SIG-M5 (cell line): ENCODE results near the gene IGSF3.
"Not testable (repeated sequence)": the region's sequence is repeated elsewhere in the genome, so short reads cannot be mapped to it uniquely, and the experiment has no call there.

Source experiments
- DNase-seq: peaks from one replicate; lab custom pipeline; 2025; lab: John Stamatoyannopoulos, UW

IGSF3 gene

DNA sequence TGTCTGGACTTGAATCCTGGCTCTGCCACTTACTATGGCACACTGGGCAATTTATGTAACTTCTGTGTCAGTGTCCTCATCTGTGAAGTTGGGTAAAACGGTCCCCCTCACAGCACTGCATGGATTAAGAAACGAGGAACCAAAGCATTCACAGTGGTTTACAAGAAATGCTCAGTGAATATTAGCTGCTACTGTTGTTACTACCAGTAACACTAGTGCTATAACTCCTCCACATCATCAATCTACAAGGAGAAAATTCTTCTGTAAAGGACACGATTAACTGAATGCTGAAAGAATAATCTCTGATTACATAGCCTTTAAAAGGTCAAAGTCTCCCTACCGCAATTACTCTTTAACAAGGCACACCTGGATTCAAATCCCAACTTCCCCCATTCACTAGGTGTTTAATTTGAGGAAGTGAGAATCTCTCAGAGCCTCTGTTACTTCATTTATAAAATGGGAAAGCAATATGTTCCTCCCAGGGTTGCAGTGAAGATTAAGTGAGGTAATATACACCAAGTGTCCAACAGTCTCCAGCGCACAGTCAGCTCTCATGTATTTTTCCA is 70.7 kb downstream of the IGSF3 start:
- not testable (repeated sequence) for DNase-seq

GRCh38 chr1:116595946-116596741 is 71.4 kb downstream of the IGSF3 start:
- not testable (repeated sequence) for DNase-seq

DNA sequence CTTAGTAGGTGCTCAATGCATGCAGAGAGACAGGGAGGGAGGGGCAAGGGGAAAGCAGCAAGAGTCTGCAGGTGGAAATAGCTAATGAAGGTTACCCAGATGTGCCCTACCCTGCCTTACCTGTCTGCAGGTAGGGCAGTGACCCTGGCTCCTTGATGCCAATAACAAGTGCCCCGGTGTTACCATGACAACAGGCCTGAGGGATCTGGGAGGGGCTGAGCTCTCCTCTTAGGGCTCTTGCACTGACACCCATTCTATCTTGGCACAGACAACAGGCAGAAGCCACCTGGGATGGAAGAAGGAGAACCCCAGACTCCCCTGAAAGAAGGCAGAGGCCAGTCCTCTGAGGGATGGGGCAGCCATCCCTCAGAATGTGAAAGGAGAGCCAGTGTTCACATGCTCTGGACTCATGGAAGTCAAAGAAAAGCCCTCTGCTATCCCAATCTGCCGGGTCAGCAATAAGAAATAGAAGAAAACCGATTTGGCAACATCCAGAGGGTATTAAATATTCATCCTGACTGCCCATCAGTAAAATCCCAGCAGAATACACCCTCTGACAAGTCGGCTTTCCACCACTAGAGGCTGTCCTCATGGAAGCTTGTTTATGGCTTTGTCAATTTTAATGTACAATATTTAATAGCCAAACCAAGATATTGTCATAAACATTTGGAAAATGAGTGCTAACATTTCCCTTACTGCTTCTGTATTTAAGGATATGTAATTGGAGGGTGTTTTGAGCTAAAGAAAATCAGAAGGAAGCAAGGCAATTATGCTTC is 72.3 kb downstream of the IGSF3 start:
- DNase-seq, result not testable (repeated sequence)

DNA sequence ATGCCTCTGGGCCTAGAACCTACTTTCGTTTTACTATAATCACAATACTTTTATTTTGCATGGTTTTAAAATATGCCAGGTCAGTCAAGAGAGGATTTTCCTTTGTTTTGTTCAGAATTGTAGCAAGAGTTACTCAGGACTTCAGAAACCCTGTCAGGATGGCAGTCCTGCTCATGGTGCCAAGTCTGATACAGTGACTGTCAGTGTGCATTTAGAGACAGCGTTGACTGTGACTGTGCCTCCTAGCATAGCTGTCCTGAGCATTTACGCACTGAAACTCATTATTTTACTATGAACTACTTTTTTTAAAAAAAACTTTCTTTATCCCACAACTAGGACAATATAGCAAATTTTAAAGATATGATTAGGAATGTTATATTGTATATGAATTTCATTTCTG is 73.6 kb downstream of the IGSF3 start:
- DNase-seq, result not testable (repeated sequence)

DNA sequence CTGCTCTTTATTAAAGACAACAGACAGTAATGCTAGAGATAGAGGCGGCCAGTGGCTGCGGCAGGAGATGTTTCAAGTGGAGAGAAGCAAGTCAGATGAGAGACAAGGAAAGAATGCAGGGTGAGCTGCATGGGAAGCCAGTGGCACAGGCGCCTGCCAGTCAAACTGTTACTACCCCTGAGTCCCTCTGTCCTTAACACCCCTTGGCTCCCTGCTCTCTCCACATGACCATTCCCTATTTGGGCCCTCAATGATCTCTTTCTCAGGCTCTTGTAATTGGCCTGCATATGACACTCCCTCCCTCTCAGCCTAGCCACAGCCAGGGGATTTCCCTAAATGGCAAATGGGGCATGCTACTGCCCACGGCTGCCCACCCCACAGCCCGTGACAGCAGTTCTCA is 74.1 kb downstream of the IGSF3 start:
- DNase-seq, result not testable (repeated sequence)

GRCh38 chr1:116591951-116592605 is 75.5 kb downstream of the IGSF3 start:
- DNase-seq, result not testable (repeated sequence)

GRCh38 chr1:116591006-116591950 is 76.3 kb downstream of the IGSF3 start:
- not testable (repeated sequence) for DNase-seq

DNA sequence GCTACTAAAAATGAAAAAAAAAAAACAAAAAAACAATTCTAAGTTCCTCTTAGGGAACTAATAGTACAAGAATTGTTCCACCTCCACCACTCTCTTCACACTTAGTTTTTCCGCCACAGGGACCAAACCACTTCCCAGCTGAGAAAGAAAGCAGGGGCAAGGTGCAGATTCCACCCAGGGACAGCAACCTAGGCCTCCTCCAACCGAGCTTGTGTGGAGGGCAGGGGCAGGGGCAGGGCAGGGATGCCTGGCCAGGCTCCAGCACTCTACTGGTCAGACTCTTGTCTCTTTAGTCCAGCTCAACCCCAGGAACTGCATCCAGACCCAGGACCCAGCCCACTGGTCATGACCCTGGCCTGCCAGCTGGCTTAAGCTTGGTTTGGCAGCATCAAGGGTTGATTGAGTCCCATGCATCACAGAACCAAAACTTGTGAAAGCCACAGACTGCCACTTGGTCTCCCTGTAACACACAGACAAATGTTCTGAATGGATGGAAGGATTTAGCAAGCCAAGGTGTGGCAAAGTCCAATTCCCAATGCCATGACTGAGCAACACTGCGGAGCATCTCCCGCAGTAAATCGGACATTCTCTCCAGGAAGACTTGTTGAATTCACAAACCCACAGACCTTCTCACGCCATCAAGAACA is 77.1 kb downstream of the IGSF3 start:
- not testable (repeated sequence) for DNase-seq

DNA sequence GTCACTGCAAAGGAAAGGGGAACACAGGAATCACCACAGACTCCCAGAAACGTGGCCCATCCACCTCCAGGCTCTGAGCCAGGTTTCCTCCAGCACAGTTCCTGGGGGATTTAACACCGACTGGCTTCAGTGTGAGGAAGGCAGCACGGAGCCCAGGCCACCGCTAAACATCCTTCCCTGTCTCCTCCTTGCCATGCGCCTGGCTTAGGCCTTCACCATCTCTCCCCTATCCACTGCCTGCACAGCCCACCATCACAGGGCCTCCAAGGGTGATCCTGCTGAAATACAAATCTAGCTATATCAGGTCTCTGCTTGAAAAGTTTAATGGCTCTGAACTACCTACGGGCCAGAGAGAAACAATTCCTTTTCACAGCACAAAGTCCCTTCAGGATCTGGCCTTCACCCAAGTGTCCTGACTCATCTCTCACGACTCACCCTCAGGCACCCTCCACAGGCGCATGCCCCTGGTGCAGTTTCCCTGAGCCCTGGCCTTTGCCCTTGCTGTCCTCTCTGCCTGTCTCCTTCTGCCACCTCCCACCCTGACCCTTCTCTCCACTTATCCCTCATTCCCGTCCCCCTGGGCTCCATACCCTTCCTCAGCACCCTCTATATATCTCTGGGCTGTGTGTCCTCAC is 78.3 kb downstream of the IGSF3 start:
- DNase-seq, result not testable (repeated sequence)

DNA sequence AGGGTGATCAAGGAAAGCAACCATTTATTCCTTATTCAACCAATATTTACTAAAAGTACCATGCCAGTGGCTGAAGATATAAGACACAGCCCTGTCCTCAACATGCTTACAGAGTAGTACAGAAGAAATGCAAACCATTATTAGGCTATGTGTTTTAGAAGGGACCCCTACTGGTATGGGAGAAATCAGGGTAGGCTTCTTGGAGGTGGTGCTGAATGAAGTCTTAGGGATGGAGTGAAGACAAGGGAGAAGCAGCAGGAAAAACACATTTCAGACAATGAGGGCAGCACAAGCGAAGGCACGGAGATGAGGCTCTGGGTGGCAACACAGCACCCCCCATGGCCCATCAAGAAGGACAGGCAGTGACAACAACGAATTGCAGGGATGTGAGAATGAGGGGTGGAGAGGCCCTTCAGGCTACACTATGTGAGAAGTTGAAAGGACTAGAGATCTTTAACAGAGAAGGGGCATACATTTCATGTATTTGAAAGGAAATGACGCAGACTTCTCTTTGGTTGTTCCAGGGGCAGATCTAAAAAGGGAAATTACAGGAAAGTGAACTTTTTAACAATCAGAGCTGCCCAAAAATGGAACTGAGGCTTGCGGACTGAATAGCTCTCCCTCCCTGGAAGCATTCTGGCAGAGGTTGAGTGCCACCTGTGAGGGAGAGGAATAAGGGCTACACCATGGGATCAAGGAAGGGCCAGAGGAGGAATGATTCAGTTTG is 79.9 kb downstream of the IGSF3 start:
- no peak for DNase-seq

DNA sequence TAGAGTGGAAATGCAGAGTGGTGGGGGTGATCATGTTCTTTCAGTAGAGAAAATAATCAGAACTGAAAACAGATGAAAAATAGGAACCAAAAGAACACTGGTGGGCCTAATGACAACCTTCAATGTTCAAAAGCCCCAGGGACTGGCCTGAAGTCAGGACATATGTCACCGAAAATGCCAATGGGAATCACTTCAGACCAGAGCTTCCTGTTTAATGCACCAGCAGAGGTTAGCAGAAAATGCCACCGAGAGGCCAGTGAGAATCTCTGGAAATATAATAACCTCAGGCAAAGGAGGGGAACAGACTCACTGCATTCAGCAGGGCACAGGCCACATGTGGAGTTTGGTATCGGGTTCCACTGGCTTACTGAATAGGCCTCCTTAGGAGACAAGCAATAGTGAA is 80.8 kb downstream of the IGSF3 start:
- no peak for DNase-seq

DNA sequence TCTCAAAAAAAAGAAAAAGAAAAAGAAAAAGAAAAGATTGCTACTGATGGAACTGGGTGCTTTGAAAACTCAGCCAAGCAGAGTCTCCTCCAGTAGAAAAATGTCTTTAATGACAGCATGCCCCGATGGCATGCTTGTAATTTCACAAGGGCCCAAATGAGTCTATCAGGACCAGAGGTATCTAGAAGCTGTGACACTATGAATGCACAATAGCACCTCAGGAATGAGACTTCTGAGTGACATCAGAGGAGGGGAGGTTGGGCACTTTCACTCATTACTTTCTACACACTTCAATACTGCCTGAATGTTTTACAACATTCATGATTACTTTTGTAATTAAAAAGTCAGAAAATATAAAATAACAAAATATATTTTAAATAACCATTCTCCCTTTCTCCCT is 81.6 kb downstream of the IGSF3 start:
- DNase-seq, result no peak

- no peak for DNase-seq
Measured at GRCh38 chr1:116581323-116581885, 86.1 kb downstream of the IGSF3 start.

DNA sequence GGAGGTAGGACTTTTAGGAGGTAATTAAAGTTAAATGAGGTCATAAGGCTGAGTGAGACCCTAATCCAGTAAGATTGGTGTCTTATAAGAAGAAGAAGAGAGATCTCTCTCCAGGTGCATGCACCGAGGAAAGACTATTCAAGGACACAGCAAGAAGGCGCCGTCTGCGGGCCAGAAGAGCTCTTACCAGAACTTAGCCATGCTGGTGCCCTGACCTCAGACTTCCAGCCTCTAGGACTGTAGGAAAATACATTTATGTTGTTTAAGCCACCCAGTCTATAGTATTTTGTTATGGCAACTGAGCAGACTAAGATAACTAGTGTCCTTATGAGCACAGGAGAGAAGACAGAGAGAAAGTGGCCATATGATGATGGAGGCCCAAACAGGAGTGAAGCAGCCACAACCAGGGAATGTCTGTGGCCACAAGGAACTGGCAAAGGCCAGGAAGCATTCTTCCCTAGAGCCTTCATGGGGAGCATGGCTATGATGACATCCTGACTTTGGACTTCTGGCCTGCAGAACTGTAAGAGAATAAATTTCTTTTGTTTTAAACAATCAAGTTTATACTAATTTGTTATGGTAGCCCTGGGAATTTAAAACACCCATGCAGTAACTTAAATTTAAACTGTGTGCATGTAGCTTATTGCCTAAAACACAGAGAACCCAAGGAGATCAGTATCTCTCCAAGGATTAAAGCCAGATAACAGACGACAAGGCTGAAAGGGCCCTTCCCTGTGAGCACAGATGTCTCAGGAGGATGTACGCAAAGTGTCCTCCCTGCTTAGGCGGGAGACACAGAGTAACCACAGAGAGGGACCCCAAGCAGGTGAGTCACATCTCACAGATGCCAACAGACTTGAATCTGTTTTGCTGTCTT is 86.8 kb downstream of the IGSF3 start:
- DNase-seq, result no peak

GRCh38 chr1:116579259-116579875 is 88.2 kb downstream of the IGSF3 start:
- no peak for DNase-seq

DNA sequence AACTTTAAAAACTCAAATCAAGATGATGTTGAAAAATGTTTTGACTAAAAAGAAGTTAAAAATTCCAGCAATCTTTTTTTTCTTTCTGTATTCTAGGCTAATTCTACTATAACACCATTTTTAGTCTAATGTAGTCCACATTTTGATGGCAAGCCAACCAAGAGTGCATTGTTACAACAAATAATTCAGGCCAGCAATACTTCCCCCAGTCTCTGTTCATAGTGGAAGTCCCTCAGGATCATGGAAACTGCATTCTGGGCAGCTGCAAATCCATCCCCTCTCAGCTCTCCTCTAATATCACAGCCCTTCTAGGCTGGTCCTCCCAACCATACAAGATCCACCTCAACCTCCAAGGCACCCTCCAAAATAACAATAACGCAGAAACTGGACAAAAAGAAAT is 89.0 kb downstream of the IGSF3 start:
- DNase-seq, result no peak

GRCh38 chr1:116577759-116578314 is 89.7 kb downstream of the IGSF3 start:
- DNase-seq, result no peak
